Brain microvascular endothelial cell (primary cell): ENCODE data around the gene ANXA2R.
A peak's percentile ranks its signal among the peaks of the same experiment; 100 is the strongest.

Source experiments
- DNase-seq: peaks from one replicate; pipeline ENCODE4 v3.0.0-alpha.2; 2020
- H3K27ac ChIP-seq: fragments of 250-450 bp; sonication (Bioruptor Pico); 2 replicates; pipeline ENCODE4 v1.5.1; 2020; ENCODE audit warnings: mild to moderate bottlenecking, moderate library complexity
- H3K27me3 ChIP-seq: fragments of 250-450 bp; sonication (Bioruptor Pico); replicated peaks from 2 replicates; pipeline ENCODE4 v1.5.1; 2020; ENCODE audit warnings: mild to moderate bottlenecking
- H3K36me3 ChIP-seq: fragments of 250-450 bp; sonication (Bioruptor Pico); replicated peaks from 2 replicates; pipeline ENCODE4 v1.5.1; 2020; ENCODE audit warnings: mild to moderate bottlenecking
- H3K4me3 ChIP-seq: 2 replicates; pipeline ENCODE4 v1.5.1; 2011; ENCODE audit warnings: low read depth, mild to moderate bottlenecking, control low read depth, low read length, moderate library complexity
- CTCF ChIP-seq: IDR thresholded peaks from 2 replicates; pipeline ENCODE4 v1.5.1; 2011; ENCODE audit warnings: low read depth, mild to moderate bottlenecking, moderate library complexity, low read length, control low read depth, inconsistent platforms; ENCODE audit errors: missing control alignments
- in situ Hi-C: cut with HindIII; loops from 2 replicates; pipeline ENCODE4 v1.10.0; 2017; ENCODE audit warnings: low sequenced_read_pairs, low pct_ligation_motif_present

Gene ANXA2R

GRCh38 chr5:43043400-43043756 lies 3.3 kb upstream of the ANXA2R start:
- no peak for TF ChIP-seq CTCF
- DNase-seq: no peak
- Histone ChIP-seq H3K4me3 (peak overlapping the region; percentile 77), H3K27me3 (no peaks in the 10 kb centered on the region), H3K27ac (peak overlapping the region; percentile 95), H3K36me3 (no peaks in the 10 kb centered on the region)
- in situ Hi-C loops: no loop called here

GRCh38 chr5:43042626-43043399 lies 2.7 kb upstream of the ANXA2R start:
- DNase-seq: peak; percentile 58
- Histone ChIP-seq H3K27me3 (no peaks in the 10 kb centered on the region), H3K36me3 (no peaks in the 10 kb centered on the region), H3K27ac (peak overlapping the region; percentile 95), H3K4me3 (peak overlapping the region; percentile 77)
- TF ChIP-seq CTCF: peak; percentile 16
- in situ Hi-C loops: no loop called here

GRCh38 chr5:43042176-43042625 lies 2.1 kb upstream of the ANXA2R start:
- Histone ChIP-seq H3K36me3 (no peaks in the 10 kb centered on the region), H3K27ac (peak overlapping the region; percentile 95), H3K4me3 (peak overlapping the region; percentile 77), H3K27me3 (no peaks in the 10 kb centered on the region)
- in situ Hi-C loops: no loop called here
- peak; percentile 46 for TF ChIP-seq CTCF
- peak; percentile 66 for DNase-seq

GRCh38 chr5:43041669-43042175 lies 1.6 kb upstream of the ANXA2R start:
- TF ChIP-seq CTCF: no peak
- H3K4me3 ChIP-seq: peak overlapping the region; percentile 77

GRCh38 chr5:43041110-43041668 lies 1.1 kb upstream of the ANXA2R start:
- in situ Hi-C loops: no loop called here
- no peaks in the 10 kb centered on the region for H3K27me3 ChIP-seq
- no peak for DNase-seq
- peak overlapping the region; percentile 95 for H3K27ac ChIP-seq
- no peaks in the 10 kb centered on the region for H3K36me3 ChIP-seq
- peak overlapping the region; percentile 77 for H3K4me3 ChIP-seq
- no peak for TF ChIP-seq CTCF

More at GRCh38 chr5:43041669-43042175, 1.6 kb upstream of the ANXA2R start:
- no peaks in the 10 kb centered on the region for H3K36me3 ChIP-seq
- no peaks in the 10 kb centered on the region for H3K27me3 ChIP-seq
- in situ Hi-C loops: no loop called here
- H3K27ac ChIP-seq: peak overlapping the region; percentile 95
- peak; percentile 89 for DNase-seq
